Measurements from ENCODE around the gene TNN.

TNN gene

DNA sequence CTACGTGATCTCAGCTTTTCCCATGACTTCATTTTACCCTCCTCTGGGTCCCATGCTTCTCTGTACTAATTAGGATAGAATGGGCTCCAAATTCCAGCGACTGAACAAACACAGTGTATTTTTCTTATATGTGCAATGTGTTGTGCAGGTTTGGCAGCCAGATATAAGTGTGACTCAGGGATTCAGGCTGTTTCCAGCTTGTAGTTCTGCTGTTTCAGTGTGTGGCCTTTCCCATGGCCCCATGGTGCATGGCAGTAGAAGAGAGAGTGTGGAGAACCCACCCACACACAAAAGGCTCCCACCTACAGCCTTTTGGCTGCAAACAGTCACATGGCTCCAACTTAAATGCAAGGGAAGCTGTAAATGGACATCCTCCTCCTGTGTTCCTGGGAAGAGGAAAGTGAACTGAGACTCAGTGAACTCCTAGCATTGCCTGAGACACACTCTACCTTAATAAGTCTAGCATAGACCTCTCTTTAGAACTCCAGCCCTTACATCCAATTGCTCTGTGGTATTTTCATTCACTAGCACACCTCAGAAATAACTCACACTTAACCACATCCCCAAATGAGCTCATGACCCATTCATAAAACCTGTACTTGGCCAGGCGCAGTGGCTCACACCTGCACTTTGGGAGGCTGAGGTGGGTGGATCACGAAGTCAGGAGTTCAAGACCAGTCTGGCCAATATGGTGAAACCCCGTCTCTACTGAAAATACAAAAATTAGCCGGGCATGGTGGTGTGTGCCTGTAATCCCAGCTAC, 66.2 kb downstream of the TNN start:
- TF ChIP-seq, protein P1, sequence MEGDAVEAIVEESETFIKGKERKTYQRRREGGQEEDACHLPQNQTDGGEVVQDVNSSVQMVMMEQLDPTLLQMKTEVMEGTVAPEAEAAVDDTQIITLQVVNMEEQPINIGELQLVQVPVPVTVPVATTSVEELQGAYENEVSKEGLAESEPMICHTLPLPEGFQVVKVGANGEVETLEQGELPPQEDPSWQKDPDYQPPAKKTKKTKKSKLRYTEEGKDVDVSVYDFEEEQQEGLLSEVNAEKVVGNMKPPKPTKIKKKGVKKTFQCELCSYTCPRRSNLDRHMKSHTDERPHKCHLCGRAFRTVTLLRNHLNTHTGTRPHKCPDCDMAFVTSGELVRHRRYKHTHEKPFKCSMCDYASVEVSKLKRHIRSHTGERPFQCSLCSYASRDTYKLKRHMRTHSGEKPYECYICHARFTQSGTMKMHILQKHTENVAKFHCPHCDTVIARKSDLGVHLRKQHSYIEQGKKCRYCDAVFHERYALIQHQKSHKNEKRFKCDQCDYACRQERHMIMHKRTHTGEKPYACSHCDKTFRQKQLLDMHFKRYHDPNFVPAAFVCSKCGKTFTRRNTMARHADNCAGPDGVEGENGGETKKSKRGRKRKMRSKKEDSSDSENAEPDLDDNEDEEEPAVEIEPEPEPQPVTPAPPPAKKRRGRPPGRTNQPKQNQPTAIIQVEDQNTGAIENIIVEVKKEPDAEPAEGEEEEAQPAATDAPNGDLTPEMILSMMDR (conservative IDR thresholded peaks at IDR 0.05; ENCODE audit: low read depth) = no peak
- POLR2A ChIA-PET (ENCODE audit: low non-redundant PET) = no interaction called here
- no peak overlapping the region for H3K27ac ChIP-seq
- CTCF ChIA-PET = no interaction called here
- DNase-seq (ENCODE audit: low spot score) = no peak

DNA sequence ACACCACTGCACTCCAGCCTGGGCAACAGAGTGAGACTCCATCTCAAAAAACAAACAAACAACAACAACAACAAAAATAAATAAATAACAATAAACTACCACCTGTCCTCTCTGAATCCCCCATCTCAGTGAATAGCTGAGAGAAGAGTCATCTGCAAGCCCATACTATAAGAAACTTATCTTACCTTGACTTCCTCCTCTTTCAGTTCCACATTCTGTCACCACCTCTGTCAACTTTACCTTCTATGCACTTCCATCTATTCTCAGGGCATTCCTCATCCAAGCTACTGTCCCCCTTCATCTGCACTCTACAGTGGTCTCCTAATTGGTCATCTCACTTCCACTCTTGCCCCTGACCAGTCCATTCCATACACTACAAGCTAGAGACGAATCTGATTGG, 66.9 kb downstream of the TNN start:
- TF ChIP-seq, protein P1 (conservative IDR thresholded peaks at IDR 0.05; ENCODE audit: low read depth) = no peak
- no peak overlapping the region for H3K27ac ChIP-seq
- ChIA-PET CTCF (interaction anchor here (0.7 kb wide), 1 partner anchor 52 kb away, joined by 3 read pairs; no protein-coding TSS in a partner anchor), POLR2A (ENCODE audit: low non-redundant PET) (no interaction called here)
- no peak for DNase-seq (ENCODE audit: low spot score)

DNA sequence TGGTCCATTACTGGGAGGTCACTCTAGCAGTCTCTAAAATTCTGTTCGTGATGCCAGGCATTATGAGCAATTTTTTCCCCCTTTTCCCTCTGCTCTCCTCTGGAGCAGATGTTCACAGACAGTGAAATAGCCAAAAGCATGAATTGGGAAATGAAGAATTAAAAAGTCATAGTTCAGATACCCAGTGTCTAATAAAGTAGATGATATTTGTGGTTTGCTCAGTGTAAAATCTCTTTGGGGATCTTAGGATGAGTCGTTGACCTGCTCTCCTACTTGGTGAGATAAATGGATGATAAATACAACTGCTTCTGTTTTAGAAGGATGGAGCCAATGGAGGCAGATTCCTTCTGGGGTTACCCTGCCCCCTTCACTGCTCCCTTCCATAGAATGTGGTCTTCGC, 68.6 kb downstream of the TNN start:
- H3K27ac ChIP-seq = no peak overlapping the region
- ChIA-PET CTCF (interaction anchor here (2.1 kb wide), 1 partner anchor 10 kb away, joined by 11 read pairs; no protein-coding TSS in a partner anchor), POLR2A (ENCODE audit: low non-redundant PET) (no interaction called here)
- no peak for DNase-seq (ENCODE audit: low spot score)
- TF ChIP-seq, protein P1 (conservative IDR thresholded peaks at IDR 0.05; ENCODE audit: low read depth) = no peak

DNA sequence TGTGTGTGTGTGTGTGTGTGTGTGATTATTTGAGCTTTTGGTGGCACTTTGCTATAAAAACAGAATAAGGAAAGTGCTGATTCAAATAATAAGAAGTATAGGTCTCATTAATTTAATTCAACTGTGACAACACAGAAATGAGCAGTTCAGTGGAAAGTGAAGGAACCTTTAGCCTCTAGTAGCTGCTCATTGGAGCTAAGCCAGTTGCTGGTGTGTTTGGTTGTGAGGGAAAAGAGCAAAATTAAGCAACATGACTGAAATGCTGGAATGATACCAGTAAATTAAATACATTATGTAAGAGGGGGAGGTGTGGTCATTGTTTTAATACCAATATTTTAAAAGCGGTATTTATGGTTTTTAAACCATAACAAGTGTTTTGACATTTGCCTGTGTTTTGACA, 69.7 kb downstream of the TNN start:
- ChIA-PET POLR2A (ENCODE audit: low non-redundant PET) (no interaction called here), CTCF (interaction anchor here (0.7 to 2.1 kb wide), 2 partner anchors 9 to 87 kb away, joined by 3 to 11 read pairs; no protein-coding TSS in a partner anchor)
- H3K27ac ChIP-seq = no peak overlapping the region
- TF ChIP-seq, protein P1 (conservative IDR thresholded peaks at IDR 0.05; ENCODE audit: low read depth) = no peak
- DNase-seq (ENCODE audit: low spot score) = no peak

DNA sequence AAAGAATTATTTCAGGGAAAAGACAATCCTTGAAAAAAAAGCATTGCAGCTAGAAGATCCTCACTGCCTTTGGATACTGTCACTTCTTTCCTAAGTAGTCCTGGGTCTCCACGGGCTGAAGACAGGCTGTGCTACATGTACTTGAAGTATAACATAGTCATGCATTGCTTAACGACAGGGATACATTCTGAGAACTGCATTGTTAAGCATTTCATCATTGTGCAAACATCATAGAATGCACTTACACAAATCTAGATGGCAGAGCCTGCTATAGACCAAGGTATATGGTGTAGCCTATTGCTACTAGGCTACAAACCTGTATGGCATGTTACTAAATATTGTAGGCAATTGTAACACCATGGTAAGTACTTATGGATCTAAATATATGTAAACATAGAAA, 70.9 kb downstream of the TNN start:
- POLR2A ChIA-PET (ENCODE audit: low non-redundant PET) = no interaction called here
- CTCF ChIA-PET = no interaction called here

DNA sequence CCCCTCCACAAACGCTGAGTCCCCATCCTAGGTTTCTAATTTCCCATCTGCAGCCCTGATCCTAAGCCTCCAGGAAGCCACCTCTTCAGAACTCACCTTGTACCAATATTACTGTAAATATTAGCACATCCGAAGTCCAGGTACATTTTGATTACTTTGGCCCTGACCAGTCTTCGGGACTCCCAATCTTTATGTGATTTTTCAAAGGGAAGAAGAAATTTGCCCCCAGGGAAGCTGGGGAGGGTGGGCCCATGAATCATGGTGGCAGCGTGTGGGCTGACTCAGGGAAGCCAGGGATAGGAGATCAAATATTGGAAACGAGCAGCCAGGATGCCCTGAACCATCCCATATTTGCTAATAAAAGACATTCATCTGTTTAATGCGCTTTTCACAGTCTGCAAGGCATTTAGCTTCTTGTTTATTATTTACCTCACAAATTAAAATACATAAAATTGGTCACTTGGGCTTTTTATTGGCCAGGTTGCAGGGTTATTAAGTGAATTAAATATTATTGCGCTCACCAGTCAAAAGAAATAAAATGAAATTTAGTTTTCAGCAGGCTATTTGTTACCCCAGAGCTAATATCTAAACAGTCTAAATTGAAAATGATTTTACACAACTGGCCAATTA, 78.4 kb downstream of the TNN start:
- ChIA-PET CTCF (interaction anchor here (0.5 to 2.0 kb wide), 19 partner anchors 9 to 1415 kb away, joined by 3 to 15 read pairs (median 4); no protein-coding TSS in a partner anchor), POLR2A (ENCODE audit: low non-redundant PET) (interaction anchor here (0.6 kb wide), 1 partner anchor 76 kb away, joined by 3 read pairs; no protein-coding TSS in a partner anchor)
- TF ChIP-seq, protein P1 (conservative IDR thresholded peaks at IDR 0.05; ENCODE audit: low read depth) = no peak
- no peak overlapping the region for H3K27ac ChIP-seq
- DNase-seq (ENCODE audit: low spot score) = peak; percentile 35

More for the DNA sequence above, 70.9 kb downstream of the TNN start:
- H3K27ac ChIP-seq = no peak overlapping the region
- DNase-seq (ENCODE audit: low spot score) = no peak
- TF ChIP-seq, protein P1 (conservative IDR thresholded peaks at IDR 0.05; ENCODE audit: low read depth) = no peak

Data from RWPE1 (cell line).